ENCODE measurements around the gene ALOX5AP.

Gene ALOX5AP

GRCh38 chr13:30773561-30773960 lies 38.2 kb downstream of the ALOX5AP start:
- no peak for DNase-seq

- no peak for DNase-seq
Observed at GRCh38 chr13:30774214-30774730, 38.9 kb downstream of the ALOX5AP start.

- DNase-seq: no peak
Observed at GRCh38 chr13:30776661-30777060, 41.3 kb downstream of the ALOX5AP start.

GRCh38 chr13:30779016-30779415 lies 43.7 kb downstream of the ALOX5AP start:
- DNase-seq: no peak

GRCh38 chr13:30779608-30780007 lies 44.3 kb downstream of the ALOX5AP start:
- no peak for DNase-seq

- no peak for DNase-seq
Observed at GRCh38 chr13:30780338-30780981, 45.1 kb downstream of the ALOX5AP start.

- DNase-seq: no peak
Observed at GRCh38 chr13:30785191-30785850, 50.0 kb downstream of the ALOX5AP start.

- DNase-seq: no peak
Observed at GRCh38 chr13:30786648-30787047, 51.3 kb downstream of the ALOX5AP start.

GRCh38 chr13:30787738-30788525 lies 52.6 kb downstream of the ALOX5AP start:
- no peak for DNase-seq

GRCh38 chr13:30789166-30789862 lies 54.0 kb downstream of the ALOX5AP start:
- DNase-seq: no peak

- DNase-seq: no peak
Observed at GRCh38 chr13:30790592-30790991, 55.2 kb downstream of the ALOX5AP start.

GRCh38 chr13:30791354-30792001 lies 56.1 kb downstream of the ALOX5AP start:
- no peak for DNase-seq

- DNase-seq: no peak
Observed at GRCh38 chr13:30792285-30793000, 57.1 kb downstream of the ALOX5AP start.

GRCh38 chr13:30796132-30796572 lies 60.8 kb downstream of the ALOX5AP start:
- no peak for DNase-seq

GRCh38 chr13:30796631-30797601 lies 61.6 kb downstream of the ALOX5AP start:
- peak; percentile 15 for DNase-seq

GRCh38 chr13:30797847-30798535 lies 62.6 kb downstream of the ALOX5AP start:
- DNase-seq: no peak

GRCh38 chr13:30798776-30799355 lies 63.5 kb downstream of the ALOX5AP start:
- DNase-seq: no peak

- DNase-seq: no peak
Observed at GRCh38 chr13:30799356-30799824, 64.0 kb downstream of the ALOX5AP start.

GRCh38 chr13:30800107-30800506 lies 64.8 kb downstream of the ALOX5AP start:
- DNase-seq: no peak
